ENCODE results near the gene GALNT17.

Gene GALNT17

GRCh38 chr7:71133232-71133622 lies 1.3 kb downstream of the GALNT17 start (continued):
- TF ChIP-seq GLIS2 (tag by site-specific recombination; IDR thresholded peaks at IDR 0.05) (no peak), REST (tag by site-specific recombination; IDR thresholded peaks at IDR 0.05) (no peak), OVOL3 (tag by site-specific recombination; IDR thresholded peaks at IDR 0.05) (no peak), ZNF548 (tag by site-specific recombination; IDR thresholded peaks at IDR 0.05) (no peak)

DNA sequence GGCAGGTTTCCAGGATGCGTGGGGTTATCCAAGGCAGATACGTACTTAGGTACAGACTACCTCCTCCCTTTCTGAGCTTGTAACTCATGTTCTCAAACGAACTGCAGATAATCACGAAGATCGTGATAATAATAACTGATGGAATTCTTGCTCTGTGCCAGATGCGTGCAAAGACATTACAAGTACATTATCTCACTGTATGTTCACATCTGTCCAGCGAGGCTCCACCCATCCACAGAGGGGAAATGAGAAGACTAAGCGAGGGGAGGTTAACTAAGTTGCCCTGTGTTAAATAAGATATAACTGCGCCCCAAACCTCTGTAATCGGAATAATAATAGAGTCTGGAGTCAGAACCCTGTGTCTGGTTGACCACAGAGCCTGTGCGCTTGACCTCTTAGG lies 1.9 kb downstream of the GALNT17 start:
- ChIA-PET CTCF (no interaction called here), POLR2A (no interaction called here)
- H3K9me3 ChIP-seq (ENCODE audit: control insufficient read depth, insufficient read depth, low read depth, low read length) = no peaks in the 10 kb centered on the region
- TF ChIP-seq WT1 (tag by site-specific recombination; IDR thresholded peaks at IDR 0.05) (no peak), RBAK (tag by site-specific recombination; IDR thresholded peaks at IDR 0.05) (no peak), ZNF514 (tag by site-specific recombination; IDR thresholded peaks at IDR 0.05) (no peak), KLF17 (tag by site-specific recombination; IDR thresholded peaks at IDR 0.05) (no peak), ZBTB20 (tag by site-specific recombination; IDR thresholded peaks at IDR 0.05) (no peak), ZNF701 (tag by site-specific recombination; IDR thresholded peaks at IDR 0.05) (no peak), ZBTB6 (tag by site-specific recombination; IDR thresholded peaks at IDR 0.05) (no peak)
- TF ChIP-seq, protein P1, sequence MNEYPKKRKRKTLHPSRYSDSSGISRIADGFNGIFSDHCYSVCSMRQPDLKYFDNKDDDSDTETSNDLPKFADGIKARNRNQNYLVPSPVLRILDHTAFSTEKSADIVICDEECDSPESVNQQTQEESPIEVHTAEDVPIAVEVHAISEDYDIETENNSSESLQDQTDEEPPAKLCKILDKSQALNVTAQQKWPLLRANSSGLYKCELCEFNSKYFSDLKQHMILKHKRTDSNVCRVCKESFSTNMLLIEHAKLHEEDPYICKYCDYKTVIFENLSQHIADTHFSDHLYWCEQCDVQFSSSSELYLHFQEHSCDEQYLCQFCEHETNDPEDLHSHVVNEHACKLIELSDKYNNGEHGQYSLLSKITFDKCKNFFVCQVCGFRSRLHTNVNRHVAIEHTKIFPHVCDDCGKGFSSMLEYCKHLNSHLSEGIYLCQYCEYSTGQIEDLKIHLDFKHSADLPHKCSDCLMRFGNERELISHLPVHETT (tag by site-specific recombination; IDR thresholded peaks at IDR 0.05) = no peak
- TF ChIP-seq, protein P2, sequence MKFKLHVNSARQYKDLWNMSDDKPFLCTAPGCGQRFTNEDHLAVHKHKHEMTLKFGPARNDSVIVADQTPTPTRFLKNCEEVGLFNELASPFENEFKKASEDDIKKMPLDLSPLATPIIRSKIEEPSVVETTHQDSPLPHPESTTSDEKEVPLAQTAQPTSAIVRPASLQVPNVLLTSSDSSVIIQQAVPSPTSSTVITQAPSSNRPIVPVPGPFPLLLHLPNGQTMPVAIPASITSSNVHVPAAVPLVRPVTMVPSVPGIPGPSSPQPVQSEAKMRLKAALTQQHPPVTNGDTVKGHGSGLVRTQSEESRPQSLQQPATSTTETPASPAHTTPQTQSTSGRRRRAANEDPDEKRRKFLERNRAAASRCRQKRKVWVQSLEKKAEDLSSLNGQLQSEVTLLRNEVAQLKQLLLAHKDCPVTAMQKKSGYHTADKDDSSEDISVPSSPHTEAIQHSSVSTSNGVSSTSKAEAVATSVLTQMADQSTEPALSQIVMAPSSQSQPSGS (tag by site-specific recombination; IDR thresholded peaks at IDR 0.05; ENCODE audit: low read depth) = no peak
- no peaks in the 10 kb centered on the region for H3K36me3 ChIP-seq (ENCODE audit: control insufficient read depth in 2 of 2, insufficient read depth in 1 of 2, low read length in 2 of 2)
- H3K27ac ChIP-seq (ENCODE audit: extremely low read depth, low read depth, low read length) = no peak overlapping the region
- no peaks in the 10 kb centered on the region for H3K4me1 ChIP-seq (ENCODE audit: control insufficient read depth, insufficient read depth, low read length)
- H3K4me3 ChIP-seq (ENCODE audit: low read depth, low read length) = no peak overlapping the region

- POLR2A ChIA-PET = interaction anchor here (0.6 kb wide), 1 partner anchor 242 kb away, joined by 9 read pairs; no protein-coding TSS in a partner anchor
- TF ChIP-seq ZNF48 (tag by site-specific recombination; IDR thresholded peaks at IDR 0.05) = no peak
- TF ChIP-seq, protein P3, sequence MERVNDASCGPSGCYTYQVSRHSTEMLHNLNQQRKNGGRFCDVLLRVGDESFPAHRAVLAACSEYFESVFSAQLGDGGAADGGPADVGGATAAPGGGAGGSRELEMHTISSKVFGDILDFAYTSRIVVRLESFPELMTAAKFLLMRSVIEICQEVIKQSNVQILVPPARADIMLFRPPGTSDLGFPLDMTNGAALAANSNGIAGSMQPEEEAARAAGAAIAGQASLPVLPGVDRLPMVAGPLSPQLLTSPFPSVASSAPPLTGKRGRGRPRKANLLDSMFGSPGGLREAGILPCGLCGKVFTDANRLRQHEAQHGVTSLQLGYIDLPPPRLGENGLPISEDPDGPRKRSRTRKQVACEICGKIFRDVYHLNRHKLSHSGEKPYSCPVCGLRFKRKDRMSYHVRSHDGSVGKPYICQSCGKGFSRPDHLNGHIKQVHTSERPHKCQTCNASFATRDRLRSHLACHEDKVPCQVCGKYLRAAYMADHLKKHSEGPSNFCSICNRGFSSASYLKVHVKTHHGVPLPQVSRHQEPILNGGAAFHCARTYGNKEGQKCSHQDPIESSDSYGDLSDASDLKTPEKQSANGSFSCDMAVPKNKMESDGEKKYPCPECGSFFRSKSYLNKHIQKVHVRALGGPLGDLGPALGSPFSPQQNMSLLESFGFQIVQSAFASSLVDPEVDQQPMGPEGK (tag by site-specific recombination; IDR thresholded peaks at IDR 0.05) = no peak
- no peak for TF ChIP-seq SCRT2 (tag by site-specific recombination; IDR thresholded peaks at IDR 0.05)
- TF ChIP-seq ZNF645 (tag by site-specific recombination; IDR thresholded peaks at IDR 0.05) = no peak
- no peak for TF ChIP-seq REST (tag by site-specific recombination; IDR thresholded peaks at IDR 0.05)
- no peak for TF ChIP-seq MEIS1 (CRISPR knock-in tag; IDR thresholded peaks at IDR 0.05; ENCODE audit: borderline replicate concordance)
These were observed 3.2 kb downstream of the GALNT17 start for GRCh38 chr7:71135116-71135515.

More at GRCh38 chr7:71135116-71135515, 3.2 kb downstream of the GALNT17 start:
- H3K9me3 ChIP-seq (ENCODE audit: control insufficient read depth, insufficient read depth, low read depth, low read length) = no peaks in the 10 kb centered on the region
- no peaks in the 10 kb centered on the region for H3K4me1 ChIP-seq (ENCODE audit: control insufficient read depth, insufficient read depth, low read length)
- H3K27ac ChIP-seq (ENCODE audit: extremely low read depth, low read depth, low read length) = no peak overlapping the region
- H3K36me3 ChIP-seq (ENCODE audit: control insufficient read depth in 2 of 2, insufficient read depth in 1 of 2, low read length in 2 of 2) = no peaks in the 10 kb centered on the region
- H3K4me3 ChIP-seq (ENCODE audit: low read depth, low read length) = no peak overlapping the region
- CTCF ChIA-PET = no interaction called here

Measured in HEK293 (cell line).